Hematopoietic multipotent progenitor cell treated with erythropoietin and hydrocortisone succinate and interleukin-3 and kit ligand, for 8 days (in vitro differentiated cells): Measurements from ENCODE around the gene NELL2.
A peak's percentile ranks its signal among the peaks of the same experiment; 100 is the strongest.
"Not testable (repeated sequence)": the region's sequence is repeated elsewhere in the genome, so short reads cannot be mapped to it uniquely, and the experiment has no call there.

Experiments used
- DNase-seq: peaks from one replicate; pipeline ENCODE4 v3.0.0-alpha.2; 2015

NELL2 gene

GRCh38 chr12:44847403-44847802 is 28.7 kb downstream of the NELL2 start:
- DNase-seq, result no peak

DNA sequence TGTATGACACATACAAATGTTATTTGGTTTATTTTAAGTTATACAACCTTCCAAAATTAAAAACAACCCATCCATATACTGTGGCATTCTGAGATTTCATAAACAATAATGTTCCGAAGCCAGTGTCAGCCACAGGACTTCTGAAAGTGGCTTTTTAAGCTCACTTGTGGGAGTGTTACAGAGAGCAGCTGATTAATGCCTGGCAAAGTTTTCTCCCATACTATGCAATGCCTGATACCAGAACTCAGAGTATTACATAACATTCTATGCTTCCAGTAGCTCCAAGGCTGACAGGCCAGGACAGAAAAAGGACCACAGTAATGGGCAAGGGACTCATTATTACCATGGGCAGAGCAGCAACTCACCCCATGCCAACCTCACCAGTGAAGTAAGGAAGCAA is 29.3 kb downstream of the NELL2 start:
- DNase-seq, result no peak

DNA sequence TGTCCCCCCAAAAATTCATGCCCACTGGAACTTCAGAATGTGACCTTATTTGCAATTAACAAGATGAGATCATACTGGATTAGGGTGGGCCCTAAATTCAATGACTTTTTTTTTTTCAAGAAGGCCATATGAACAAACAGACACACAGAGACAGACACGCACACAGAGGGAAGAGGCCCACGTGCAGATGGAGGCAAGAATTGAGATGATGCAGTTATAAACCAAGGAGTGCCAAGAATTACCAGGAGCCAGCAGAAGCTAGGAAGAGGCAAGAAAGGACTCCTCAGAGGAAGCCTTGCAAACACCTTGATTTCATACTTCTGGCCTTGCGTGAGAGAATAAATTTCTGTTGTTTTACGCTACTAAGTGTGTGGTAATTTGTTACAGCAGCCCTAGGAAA is 33.4 kb downstream of the NELL2 start:
- DNase-seq, result no peak

GRCh38 chr12:44839785-44840184 is 36.3 kb downstream of the NELL2 start:
- DNase-seq, result no peak

GRCh38 chr12:44837114-44837755 is 38.9 kb downstream of the NELL2 start:
- no peak for DNase-seq

DNA sequence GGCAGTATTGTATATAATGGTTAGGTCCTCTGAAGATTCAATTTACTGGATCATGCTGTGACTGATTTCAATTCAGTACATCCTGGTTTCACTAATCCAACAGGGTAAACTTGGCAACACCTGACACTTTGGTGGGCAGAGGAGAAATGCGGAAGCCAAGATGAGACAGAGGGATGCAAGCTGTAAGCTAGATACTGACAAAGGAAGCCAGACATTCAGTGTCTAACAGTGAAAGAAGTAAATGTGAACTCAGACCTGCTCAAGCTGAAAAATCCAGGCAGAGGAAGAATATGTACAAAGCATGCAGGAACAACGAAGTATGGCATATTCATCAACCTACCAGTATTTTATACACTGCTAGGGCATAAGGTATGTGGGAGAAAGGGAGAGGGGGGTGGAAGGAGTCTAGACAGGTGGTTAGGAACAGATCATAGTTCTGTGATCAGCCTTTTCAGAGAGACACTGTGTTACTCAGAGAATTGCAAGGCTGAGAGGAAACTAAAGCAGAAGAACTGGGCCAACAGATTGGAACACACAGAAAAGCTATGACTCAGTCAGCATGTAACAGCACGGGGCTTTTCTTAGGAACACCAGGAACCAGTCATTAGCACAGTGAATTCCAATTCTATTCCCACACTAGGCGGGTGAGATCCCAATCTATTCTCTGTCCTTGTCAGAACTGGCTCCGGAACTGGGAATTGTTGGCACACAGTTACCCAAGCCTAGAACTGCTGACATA is 40.3 kb downstream of the NELL2 start:
- no peak for DNase-seq

DNA sequence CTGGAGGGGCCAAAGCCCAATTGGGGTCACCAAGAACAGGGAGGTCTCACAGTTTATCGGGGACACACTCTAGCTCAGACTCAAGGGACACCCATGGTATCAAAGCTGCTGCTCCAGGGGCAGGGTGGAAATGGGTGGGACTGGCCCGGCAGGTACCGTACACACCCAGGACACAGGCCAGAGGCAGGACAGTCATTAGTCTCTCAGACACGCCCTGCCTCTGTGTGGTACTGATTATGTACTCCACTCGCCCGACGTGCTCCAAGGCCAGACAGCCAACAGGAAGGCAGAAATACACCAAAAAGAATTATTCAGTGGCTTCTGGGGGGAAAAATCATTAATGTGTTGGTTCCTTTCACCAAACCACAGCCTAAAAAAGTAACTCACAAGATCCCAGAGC is 41.1 kb downstream of the NELL2 start:
- not testable (repeated sequence) for DNase-seq

DNA sequence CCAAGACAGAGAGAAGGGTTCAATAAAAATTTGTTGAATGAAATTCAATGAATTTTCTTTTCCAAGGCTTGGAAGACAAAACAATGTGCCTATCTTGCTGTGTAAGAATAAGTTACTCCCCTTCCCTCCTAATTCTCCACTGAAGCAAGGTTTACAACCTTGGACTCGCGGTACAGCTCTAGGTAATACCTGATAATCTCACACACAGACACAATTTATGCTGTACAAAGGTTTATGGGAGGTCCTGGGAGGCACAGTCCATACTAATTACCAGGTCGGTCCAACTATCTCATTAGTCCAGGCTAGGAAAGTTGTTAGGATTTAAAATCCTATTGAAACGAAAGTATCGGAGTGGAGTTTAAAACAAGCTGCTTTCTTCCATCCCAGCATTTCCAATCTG is 42.6 kb downstream of the NELL2 start:
- no peak for DNase-seq

DNA sequence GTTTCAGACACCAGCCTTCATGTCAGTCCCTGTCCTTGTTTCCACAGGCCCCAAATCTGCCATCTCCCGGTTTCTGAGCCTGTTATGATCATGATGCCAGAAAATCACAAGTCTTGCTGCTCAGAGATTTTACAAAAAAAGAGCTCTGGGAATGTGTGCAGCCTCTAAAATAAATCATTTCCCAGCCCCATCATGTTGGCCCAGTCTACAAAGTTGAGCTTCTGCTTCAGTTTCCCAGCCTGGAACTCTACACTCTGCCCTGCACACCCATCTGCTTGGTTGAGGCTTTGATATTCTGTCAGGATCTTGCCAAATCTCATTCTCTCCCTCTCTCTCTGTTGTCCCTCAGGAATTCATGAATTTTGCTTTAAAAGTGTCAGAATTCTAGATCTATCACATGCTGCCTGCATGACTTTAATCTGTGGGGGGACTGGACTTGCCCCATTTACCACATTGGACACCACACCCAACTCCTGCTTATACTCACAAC is 45.5 kb downstream of the NELL2 start:
- DNase-seq, result no peak

DNA sequence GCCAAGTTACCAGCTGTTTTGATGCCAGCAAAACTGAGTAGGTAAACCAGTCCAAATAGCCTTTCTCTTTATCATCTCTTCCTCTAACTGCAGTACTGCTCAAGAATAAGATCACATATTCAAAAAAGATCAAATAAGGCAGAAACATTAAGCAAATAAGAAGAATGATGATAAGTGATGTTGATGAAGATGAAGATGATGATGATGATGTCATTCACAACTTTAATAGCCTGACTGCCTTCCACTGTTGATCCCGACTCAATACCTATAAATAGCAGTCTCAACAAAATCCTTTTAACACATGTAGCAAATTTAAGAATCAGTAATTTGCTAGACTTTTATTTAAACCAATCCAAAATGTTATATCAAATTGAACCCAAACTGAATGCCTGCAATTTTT is 47.1 kb downstream of the NELL2 start:
- DNase-seq, result no peak

GRCh38 chr12:44827832-44828438 is 48.2 kb downstream of the NELL2 start:
- no peak for DNase-seq

DNA sequence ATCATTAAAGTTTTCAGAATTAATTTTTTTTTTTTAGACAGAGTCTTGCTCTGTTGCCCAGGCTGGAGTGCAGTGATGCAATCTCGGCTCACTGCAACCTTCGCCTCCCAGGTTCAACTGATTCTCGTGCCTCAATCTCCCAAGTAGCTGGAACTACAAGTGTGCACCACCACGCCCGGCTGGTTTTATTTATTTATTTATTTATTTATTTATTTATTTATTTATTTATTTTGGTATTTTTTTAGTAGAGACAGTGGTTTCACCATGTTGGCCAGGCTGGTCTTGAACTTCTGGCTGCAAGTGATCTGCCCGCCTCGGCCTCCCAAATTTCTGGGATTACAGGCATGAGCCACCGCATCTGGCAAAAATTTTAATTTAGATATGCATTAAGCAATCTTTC is 54.4 kb downstream of the NELL2 start:
- not testable (repeated sequence) for DNase-seq

DNA sequence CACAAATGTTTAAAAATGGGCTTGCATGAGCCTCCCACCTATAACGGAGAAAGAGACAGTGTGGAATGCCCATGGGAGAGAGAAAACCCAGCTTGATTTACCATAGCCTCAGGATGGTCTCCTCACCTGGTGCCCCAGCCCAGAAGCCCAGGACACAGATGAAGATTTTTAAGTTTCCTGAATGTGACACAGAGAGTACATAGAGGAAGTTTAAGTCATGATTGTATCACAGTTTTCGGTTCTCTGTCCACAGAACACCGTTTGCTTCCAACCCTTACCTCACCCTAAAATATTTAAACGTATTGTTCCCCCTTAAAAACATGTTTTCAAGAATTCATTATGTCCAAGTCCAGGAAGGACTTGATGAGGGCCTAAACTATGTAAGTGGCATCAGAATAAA is 56.2 kb downstream of the NELL2 start:
- DNase-seq, result no peak

- DNase-seq, result no peak
These were observed 58.4 kb downstream of the NELL2 start for GRCh38 chr12:44817687-44818086.

DNA sequence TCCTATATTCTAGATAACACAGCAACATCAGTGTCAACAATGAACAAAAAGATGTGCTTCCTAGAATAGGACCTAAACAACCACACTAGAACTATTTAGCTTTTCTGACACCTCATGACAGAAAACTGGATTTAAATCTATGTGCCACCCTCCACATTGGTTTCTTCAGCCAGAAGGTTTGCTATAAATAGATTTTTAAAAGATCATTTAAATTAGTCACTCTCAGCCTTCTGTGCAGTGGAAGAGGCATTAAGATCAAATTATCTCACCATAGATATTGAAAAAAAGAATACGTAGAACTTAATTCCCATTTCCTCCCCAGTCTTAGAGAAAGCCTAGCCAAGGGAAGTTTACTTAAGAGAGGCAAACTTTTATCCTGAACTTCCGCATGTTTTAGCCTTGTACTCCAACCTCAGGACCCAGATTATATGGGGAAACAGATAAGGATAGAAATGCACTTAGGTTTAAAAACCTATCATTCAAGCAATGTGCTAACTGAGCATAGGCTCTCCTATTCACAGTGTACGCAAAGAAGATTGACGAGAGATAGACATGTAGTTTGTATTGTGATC is 59.6 kb downstream of the NELL2 start:
- no peak for DNase-seq

- peak; percentile 18 for DNase-seq
These were observed 64.1 kb downstream of the NELL2 start for GRCh38 chr12:44812062-44812461.

- no peak for DNase-seq
These were observed 72.0 kb downstream of the NELL2 start for GRCh38 chr12:44804068-44804467.

DNA sequence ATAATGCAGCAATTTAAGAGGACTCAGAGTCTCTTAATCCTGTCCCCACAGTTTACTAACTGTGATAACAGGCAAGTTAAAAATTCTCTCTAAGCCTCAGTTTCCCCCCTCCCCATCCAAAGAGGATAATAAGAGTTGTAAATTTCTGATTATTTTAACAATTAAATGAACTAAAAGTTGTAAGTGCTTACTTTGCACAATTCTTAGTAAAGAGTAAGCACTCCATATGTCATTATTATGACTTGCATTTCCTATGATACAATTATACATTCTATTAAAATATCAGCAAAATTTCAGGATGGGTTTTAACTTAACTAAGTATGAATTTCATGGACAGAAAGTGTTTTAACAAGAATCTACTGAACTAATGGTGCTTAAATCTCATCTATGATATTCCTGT is 80.1 kb downstream of the NELL2 start:
- no peak for DNase-seq

GRCh38 chr12:44788731-44789130 is 87.4 kb downstream of the NELL2 start:
- DNase-seq, result no peak

DNA sequence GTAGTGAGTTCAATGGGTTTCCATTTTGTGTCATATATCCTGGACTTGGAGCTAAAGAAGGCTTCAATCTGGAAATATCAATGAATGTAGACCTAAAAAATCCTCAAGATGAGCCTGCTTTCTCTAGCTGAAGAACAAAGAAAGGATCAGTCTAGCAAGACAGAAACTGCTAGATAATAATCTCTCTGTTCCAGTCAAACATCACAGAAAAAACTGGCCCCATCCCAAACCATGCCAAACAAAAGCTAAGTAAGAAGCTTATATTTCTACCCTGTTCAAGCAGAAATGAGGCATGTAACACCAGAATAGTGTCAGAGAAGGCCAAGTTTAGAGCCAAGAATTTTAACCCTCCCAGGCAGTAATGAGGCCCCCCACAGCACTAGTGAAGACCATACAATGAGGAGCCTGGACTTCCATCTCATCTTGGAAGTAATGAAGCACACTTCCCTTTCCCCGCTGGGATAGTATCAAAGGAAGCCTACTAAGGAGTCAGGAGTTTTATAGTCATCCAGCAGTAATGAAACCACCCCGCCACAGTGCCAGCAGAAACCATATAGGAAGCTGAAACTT is 95.8 kb downstream of the NELL2 start:
- no peak for DNase-seq

DNA sequence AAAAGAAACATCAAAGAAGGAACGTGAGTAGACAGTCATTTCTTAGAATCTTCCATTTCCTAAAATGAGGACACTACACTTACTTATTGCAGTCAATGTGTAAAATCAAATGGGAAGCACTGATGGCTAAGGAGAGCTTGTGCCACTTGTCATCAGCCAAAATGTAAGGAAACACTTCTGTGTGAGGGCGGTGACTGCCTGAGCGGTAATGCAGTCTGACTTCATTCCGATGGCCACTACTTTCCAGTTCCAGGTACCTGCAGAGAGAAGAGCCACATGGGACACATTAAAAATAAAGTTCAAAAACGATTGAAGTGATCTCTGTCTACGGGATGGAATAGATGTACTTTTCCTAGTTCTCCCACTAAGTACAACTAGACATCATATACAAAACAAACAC is 96.3 kb downstream of the NELL2 start:
- DNase-seq, result no peak

DNA sequence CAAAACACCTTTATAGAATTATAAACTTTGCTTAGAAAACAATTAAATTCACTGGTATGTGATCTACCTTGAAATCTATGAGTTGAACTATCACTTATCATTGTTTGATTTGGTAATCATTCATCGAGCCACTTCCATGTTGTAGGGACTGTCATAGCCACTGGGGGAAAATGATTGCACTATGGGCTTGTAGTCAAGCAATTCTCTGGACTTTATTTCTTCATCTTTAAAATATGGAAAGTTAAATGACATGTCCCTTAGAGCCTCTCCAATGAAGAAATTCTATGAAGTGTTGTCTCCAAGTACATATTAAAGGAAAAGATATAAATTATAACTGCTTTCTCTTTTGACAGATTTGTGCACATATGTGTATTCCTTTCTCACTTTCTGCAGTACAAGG is 97.3 kb downstream of the NELL2 start:
- no peak for DNase-seq

- no peak for DNase-seq
These were observed 99.1 kb downstream of the NELL2 start for GRCh38 chr12:44777044-44777443.

GRCh38 chr12:44775901-44776300 is 100.2 kb downstream of the NELL2 start:
- no peak for DNase-seq
